SK-N-MC (cell line): ENCODE results near the gene NSMCE1.
A peak's percentile ranks its signal among the peaks of the same experiment; 100 is the strongest.
"Not testable (repeated sequence)": the region's sequence is repeated elsewhere in the genome, so short reads cannot be mapped to it uniquely, and the experiment has no call there.

Source experiments
- DNase-seq: peaks from one replicate; pipeline ENCODE4 v3.0.0-alpha.2; 2011; ENCODE audit warnings: low read depth, low spot score
- H3K27ac ChIP-seq: fragments of 200-600 bp; sonication (generic); 2 replicates; pipeline ENCODE4 v1.5.1; 2016; ENCODE audit warnings: mixed run types
- H3K36me3 ChIP-seq: fragments of 200-600 bp; sonication (generic); 2 replicates; pipeline ENCODE4 v1.6.1; 2017; ENCODE audit warnings: antibody characterized with exemption, low read length, mixed read lengths; ENCODE audit not compliant: insufficient read depth
- H3K4me3 ChIP-seq: fragments of 200-600 bp; sonication (generic); 2 replicates; pipeline ENCODE4 v1.5.1; 2016
- H3K9ac ChIP-seq: fragments of 200-600 bp; sonication (generic); 2 replicates; pipeline ENCODE4 v1.8.0; 2017; ENCODE audit warnings: mixed run types, mixed read lengths; ENCODE audit not compliant: insufficient read length
- H3K9me3 ChIP-seq: fragments of 200-600 bp; sonication (generic); 2 replicates; pipeline ENCODE4 v1.6.1; 2017; ENCODE audit warnings: low read depth, mild to moderate bottlenecking, antibody characterized with exemption, low read length, moderate library complexity, mixed read lengths
- EZH2 ChIP-seq: fragments of 200-600 bp; sonication (generic); IDR thresholded peaks from one replicate; pipeline ENCODE4 v1.6.1; 2017; ENCODE audit warnings: antibody characterized with exemption
- FOXP2 ChIP-seq: optimal IDR thresholded peaks from 2 replicates; pipeline ENCODE3; 2011; ENCODE audit warnings: mild to moderate bottlenecking, moderate library complexity; ENCODE audit not compliant: insufficient read depth; ENCODE audit errors: extremely low read length, control extremely low read depth
- POLR2AphosphoS5 ChIP-seq: IDR thresholded peaks from 2 replicates; pipeline ENCODE4 v1.6.1; 2012; ENCODE audit warnings: mild to moderate bottlenecking, low read depth, low read length, borderline replicate concordance

Gene NSMCE1

GRCh38 chr16:27269300-27270150 lies 953 bp upstream of the NSMCE1 start:
- H3K9ac ChIP-seq = peak overlapping the region; percentile 94
- no peaks in the 10 kb centered on the region for H3K9me3 ChIP-seq
- no peak for TF ChIP-seq FOXP2
- no peak for TF ChIP-seq POLR2AphosphoS5
- TF ChIP-seq EZH2 = no peak
- H3K36me3 ChIP-seq = no peaks in the 10 kb centered on the region
- no peak overlapping the region for H3K27ac ChIP-seq
- DNase-seq = no peak
- peak overlapping the region; percentile 95 for H3K4me3 ChIP-seq

GRCh38 chr16:27267037-27267677 lies 1.4 kb downstream of the NSMCE1 start:
- H3K9me3 ChIP-seq = no peaks in the 10 kb centered on the region
- DNase-seq = no peak
- TF ChIP-seq POLR2AphosphoS5 (no peak), FOXP2 (no peak), EZH2 (no peak)
- H3K9ac ChIP-seq = no peak overlapping the region
- H3K4me3 ChIP-seq = 0 out of 2 replicates have a peak overlapping the region, but pooled peaks have one; percentile 95
- H3K36me3 ChIP-seq = no peaks in the 10 kb centered on the region
- no peak overlapping the region for H3K27ac ChIP-seq

GRCh38 chr16:27265982-27266381 lies 2.6 kb downstream of the NSMCE1 start:
- no peak for TF ChIP-seq EZH2
- TF ChIP-seq POLR2AphosphoS5 = no peak
- Histone ChIP-seq H3K4me3 (no peak overlapping the region), H3K27ac (no peak overlapping the region), H3K9ac (no peak overlapping the region), H3K9me3 (no peaks in the 10 kb centered on the region), H3K36me3 (no peaks in the 10 kb centered on the region)
- DNase-seq = no peak

- H3K36me3 ChIP-seq = no peaks in the 10 kb centered on the region
- H3K4me3 ChIP-seq = no peak overlapping the region
- DNase-seq = no peak
- no peaks in the 10 kb centered on the region for H3K9me3 ChIP-seq
- H3K9ac ChIP-seq = no peak overlapping the region
- no peak overlapping the region for H3K27ac ChIP-seq
- TF ChIP-seq POLR2AphosphoS5 = no peak
- no peak for TF ChIP-seq EZH2
- no peak for TF ChIP-seq FOXP2
Observed at GRCh38 chr16:27264151-27264550, 4.4 kb downstream of the NSMCE1 start.

- not testable (repeated sequence) for DNase-seq, H3K9me3 ChIP-seq, H3K4me3 ChIP-seq, H3K27ac ChIP-seq, H3K9ac ChIP-seq, H3K36me3 ChIP-seq
Observed at GRCh38 chr16:27262904-27263423, 5.6 kb downstream of the NSMCE1 start.

- TF ChIP-seq FOXP2 (no peak), EZH2 (no peak), POLR2AphosphoS5 (no peak)
- H3K36me3 ChIP-seq = peaks cover 23% of the 10 kb centered on the region; the same call in 1 of the 2 replicates
- H3K9ac ChIP-seq = no peak overlapping the region
- H3K9me3 ChIP-seq = no peaks in the 10 kb centered on the region
- no peak for DNase-seq
- no peak overlapping the region for H3K27ac ChIP-seq
- no peak overlapping the region for H3K4me3 ChIP-seq
Observed at GRCh38 chr16:27259710-27260109, 8.9 kb downstream of the NSMCE1 start.

GRCh38 chr16:27258241-27258734 lies 10.3 kb downstream of the NSMCE1 start:
- Histone ChIP-seq H3K9me3 (no peaks in the 10 kb centered on the region), H3K4me3 (no peak overlapping the region), H3K27ac (no peak overlapping the region), H3K9ac (no peak overlapping the region), H3K36me3 (peaks cover 28% of the 10 kb centered on the region; the same call in 1 of the 2 replicates)
- DNase-seq = no peak
- no peak for TF ChIP-seq EZH2
- no peak for TF ChIP-seq FOXP2
- no peak for TF ChIP-seq POLR2AphosphoS5

- TF ChIP-seq POLR2AphosphoS5 (no peak), FOXP2 (no peak), EZH2 (no peak)
- Histone ChIP-seq H3K4me3 (no peak overlapping the region), H3K9ac (no peak overlapping the region)
Observed at GRCh38 chr16:27257271-27257670, 11.3 kb downstream of the NSMCE1 start.

GRCh38 chr16:27256861-27257260 lies 11.7 kb downstream of the NSMCE1 start:
- H3K9ac ChIP-seq = no peak overlapping the region
- no peaks in the 10 kb centered on the region for H3K9me3 ChIP-seq
- no peak overlapping the region for H3K27ac ChIP-seq
- H3K36me3 ChIP-seq = peaks cover 28% of the 10 kb centered on the region; the same call in 1 of the 2 replicates
- TF ChIP-seq FOXP2 (no peak), EZH2 (no peak), POLR2AphosphoS5 (no peak)
- DNase-seq = no peak
- no peak overlapping the region for H3K4me3 ChIP-seq

More at GRCh38 chr16:27257271-27257670, 11.3 kb downstream of the NSMCE1 start:
- Histone ChIP-seq H3K36me3 (peaks cover 28% of the 10 kb centered on the region; the same call in 1 of the 2 replicates), H3K9me3 (no peaks in the 10 kb centered on the region), H3K27ac (no peak overlapping the region)
- no peak for DNase-seq
